B cell (primary cell): ENCODE results near the gene P2RX3. TPM values are rescaled to one million over a fixed set of nuclear protein-coding genes. Genes with fewer than 3 reads are reported as not detected.

ENCODE experiments used
- ATAC-seq: fragments of 200-7000 bp; cut with Tn5 transposase; one replicate; pipeline ENCODE4 v1.10.0; 2021; ENCODE audit warnings: low read depth, mild to moderate bottlenecking, moderate number of reproducible peaks, moderate library complexity
- CTCF ChIA-PET: fragments of 350-600 bp; sonication (Branson Sonifier 250); formaldehyde crosslinking; loops from one replicate; lab custom pipeline; 2021; ENCODE audit warnings: antibody characterized with exemption, inconsistent platforms; lab: Charles Lee
- POLR2A ChIA-PET: fragments of 350-600 bp; sonication (Branson Sonifier 250); formaldehyde crosslinking; loops from one replicate; lab custom pipeline; 2021; ENCODE audit warnings: antibody characterized with exemption; lab: Charles Lee
- DNase-seq: peaks from one replicate; pipeline ENCODE4 v3.0.0; 2013
- H2AFZ ChIP-seq: 2 replicates; pipeline ENCODE4 v1.6.1; 2012; ENCODE audit warnings: mild to moderate bottlenecking, low read depth, low read length; ENCODE audit not compliant: insufficient read depth, poor library complexity, severe bottlenecking
- H3K27ac ChIP-seq, 2 donors: 1 replicate in 1 of 2; 2 replicates in 1 of 2; pipeline ENCODE4 v1.5.1; 2012 to 2013; ENCODE audit warnings: low read length in 2 of 2, mild to moderate bottlenecking in 2 of 2, moderate library complexity in 1 of 2
- H3K27me3 ChIP-seq, 4 experiments: fragments of 200-600 bp in 1 of 4; sonication (generic) in 1 of 4; replicated peaks in 1 of 4; 1 replicate in 2 of 4; 2 replicates in 2 of 4; pipeline versions ENCODE4 v1.6.1 to v1.7.0; 2013 to 2016; ENCODE audit warnings: low read length in 3 of 4, mild to moderate bottlenecking in 2 of 4, mixed read lengths in 1 of 4, moderate library complexity in 1 of 4; ENCODE audit not compliant: insufficient read depth in 4 of 4, control insufficient read depth in 3 of 4; ENCODE audit errors: control extremely low read depth in 1 of 4
- H3K36me3 ChIP-seq, 2 experiments: replicated peaks in 1 of 2; 1 replicate in 1 of 2; 2 replicates in 1 of 2; pipeline versions ENCODE4 v1.6.1 to v1.7.1; 2013; ENCODE audit warnings: low read length in 1 of 2; ENCODE audit not compliant: insufficient read depth in 2 of 2, control insufficient read depth in 1 of 2; ENCODE audit errors: control extremely low read depth in 1 of 2, extremely low read depth in 1 of 2
- H3K4me1 ChIP-seq, 2 donors: fragments of 200-600 bp in 1 of 2; sonication (generic) in 1 of 2; 1 replicate in 1 of 2; 2 replicates in 1 of 2; pipeline versions ENCODE4 v1.5.1 to v1.6.1; 2013 to 2017; ENCODE audit warnings: low read length in 2 of 2; ENCODE audit not compliant: control insufficient read depth in 2 of 2, insufficient read depth in 2 of 2
- H3K4me2 ChIP-seq: replicated peaks from 2 replicates; pipeline ENCODE3; 2012; ENCODE audit warnings: mild to moderate bottlenecking, low read depth, low read length; ENCODE audit not compliant: poor library complexity, severe bottlenecking
- H3K4me3 ChIP-seq, 5 experiments: fragments of 200-600 bp in 1 of 5; sonication (generic) in 1 of 5; 1 replicate in 3 of 5; 2 replicates in 2 of 5; pipeline versions ENCODE4 v1.5.1 to v1.7.0; 2011 to 2016; ENCODE audit warnings: low read length in 4 of 5, mild to moderate bottlenecking in 4 of 5, low read depth in 2 of 5, control low read depth in 1 of 5, moderate library complexity in 1 of 5; ENCODE audit not compliant: insufficient read depth in 1 of 5; ENCODE audit errors: control extremely low read depth in 1 of 5, extremely low read depth in 1 of 5
- H3K79me2 ChIP-seq: fragments of 200-600 bp; sonication (generic); one replicate; pipeline ENCODE4 v1.6.0; 2016; ENCODE audit warnings: low read length; ENCODE audit not compliant: control insufficient read depth, insufficient read depth
- H3K9ac ChIP-seq: fragments of 200-600 bp; sonication (generic); 2 replicates; pipeline ENCODE4 v1.6.1; 2017; ENCODE audit warnings: mild to moderate bottlenecking, low read length, moderate library complexity
- H3K9me3 ChIP-seq, 3 donors: one replicate each; pipeline versions ENCODE4 v1.6.1 to v1.7.1; 2013; ENCODE audit warnings: low read length in 2 of 3; ENCODE audit not compliant: control insufficient read depth in 2 of 3, insufficient read depth in 1 of 3; ENCODE audit errors: control extremely low read depth in 1 of 3
- H4K20me1 ChIP-seq: 2 replicates; pipeline ENCODE4 v1.6.0; 2012; ENCODE audit warnings: mild to moderate bottlenecking, low read length; ENCODE audit not compliant: insufficient read depth, control insufficient read depth, poor library complexity, severe bottlenecking
- H3K27ac Mint-ChIP-seq: one replicate; pipeline ENCODE4 v1.8.0; 2021; ENCODE audit warnings: mixed read lengths
- H3K27me3 Mint-ChIP-seq: one replicate; pipeline ENCODE4 v1.8.0; 2021; ENCODE audit warnings: mixed read lengths
- H3K4me1 Mint-ChIP-seq: one replicate; pipeline ENCODE4 v1.8.0; 2021; ENCODE audit warnings: mixed read lengths
- H3K4me3 Mint-ChIP-seq: one replicate; pipeline ENCODE4 v1.8.0; 2021; ENCODE audit warnings: mixed read lengths
- H3K9me3 Mint-ChIP-seq: one replicate; pipeline ENCODE4 v1.8.0; 2022; ENCODE audit warnings: mixed read lengths; ENCODE audit not compliant: insufficient read depth
- EZH2 ChIP-seq: IDR thresholded peaks from 2 replicates; pipeline ENCODE4 v1.6.1; 2012; ENCODE audit warnings: borderline replicate concordance, low read depth, mild to moderate bottlenecking, moderate library complexity, low read length; ENCODE audit not compliant: insufficient read depth, poor library complexity, severe bottlenecking
- WGBS: methylation state at CpG from one replicate; pipeline ENCODE4 v1.1.5; 2013; ENCODE audit warnings: missing lambda C conversion rate; ENCODE audit not compliant: insufficient coverage; 5-methylcytosine and 5-hydroxymethylcytosine counted together
- intact Hi-C: fragments of 100-400 bp; cut with micrococcal nuclease; formaldehyde crosslinking; loops from one replicate; pipeline ENCODE4 v1.10.0; 2022
- polyA plus RNA-seq: library from polyadenylated mRNA; depleted of rRNA; stranded (reverse); fragments of >200 nt; gene quantifications from 2 replicates; pipeline ENCODE4 v1.2.3, GENCODE V29; 2012
- total RNA-seq, 2 donors: library from RNA; stranded (reverse); fragments of 120-200 nt in 1 of 2; gene quantifications; 1 replicate in 1 of 2; 2 replicates in 1 of 2; pipeline versions ENCODE4 v1.2.3 to v1.2.4, GENCODE V29; 2013 to 2022
- TF ChIP-seq, protein P1 (sequence below): fragments of 200-600 bp; IDR thresholded peaks from one replicate; pipeline ENCODE4 v1.8.0; 2022; ENCODE audit warnings: antibody characterized with exemption, mild to moderate bottlenecking

P2RX3 gene
- total and polyA plus RNA-seq, 2 donors (not counting 1 experiment from before 2014, with no cell fraction given), result not detected

DNA sequence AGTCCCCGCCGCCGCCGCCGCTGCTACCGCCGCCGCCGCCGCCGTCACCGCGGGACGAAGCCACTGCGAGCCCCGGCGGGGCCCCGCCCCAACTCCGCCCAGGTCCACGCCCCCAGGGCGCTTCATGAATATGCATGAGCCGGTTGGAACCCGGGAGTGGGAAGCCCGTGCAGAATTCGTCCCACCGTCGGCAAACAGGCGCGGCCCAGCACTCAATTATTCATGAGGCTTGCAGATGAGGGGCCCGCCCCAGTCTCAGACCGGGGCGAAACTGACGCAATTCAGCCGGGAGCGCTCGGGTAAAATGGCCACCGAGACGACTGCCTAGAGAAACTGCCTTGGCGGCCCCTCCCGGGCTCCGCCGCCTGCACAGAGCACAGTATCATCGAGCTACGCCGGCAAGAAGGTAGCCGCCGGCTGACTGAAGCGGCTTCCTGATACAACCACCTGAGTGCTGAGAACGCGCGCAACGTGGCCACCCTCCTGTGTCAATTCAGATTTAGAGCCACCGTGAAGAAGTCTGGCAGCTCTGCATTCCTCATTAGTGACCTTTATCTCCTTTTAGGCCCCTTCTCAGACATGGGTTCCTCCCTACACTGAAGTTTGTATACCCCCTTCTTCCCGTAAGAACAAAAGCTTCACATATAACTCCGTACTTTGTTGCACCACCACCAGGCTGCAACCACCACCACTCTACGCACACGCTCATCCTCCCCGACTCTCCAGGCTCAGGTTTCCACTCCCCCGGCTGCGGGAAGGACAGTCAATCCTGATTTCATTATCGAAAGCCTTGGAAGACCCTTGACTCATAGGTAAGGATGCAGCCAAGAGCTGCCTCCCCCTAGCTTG, 13.0 kb upstream of the P2RX3 start, which contains the start of gene TNKS1BP1:
TNKS1BP1 (minus strand) TSS at position 67 of the 849 bp plus-strand sequence. CDS start 3,067 bp downstream, outside the sequence.
- Mint-ChIP-seq H3K27me3 (no peaks in the 10 kb centered on the region), H3K27ac (peak within 1 kb of the TSS; percentile 94), H3K9me3 (no peaks in the 10 kb centered on the region), H3K4me3 (peak within 1 kb of the TSS; percentile 95), H3K4me1 (peaks cover 28% of the 10 kb centered on the region)
- Histone ChIP-seq H3K4me3 (peak within 1 kb of the TSS; percentile 43 to 83 (median 75)), H3K4me2 (peak within 1 kb of the TSS; percentile 83), H3K36me3 (peaks cover 0 to 32% of the 10 kb centered on the region in 2 experiments), H3K27ac (peak within 1 kb of the TSS; percentile 78 to 79), H3K27me3 (no peaks in the 10 kb centered on the region), H4K20me1 (no peaks in the 10 kb centered on the region), H3K9ac (peak within 1 kb of the TSS; percentile 80), H3K9me3 (no peaks in the 10 kb centered on the region), H3K79me2 (no peaks in the 10 kb centered on the region), H2AFZ (peak within 1 kb of the TSS; percentile 94), H3K4me1 (peaks cover 13 to 20% of the 10 kb centered on the region in 2 donors)
- DNase-seq, result peak; percentile 93
- peak; percentile 88 for ATAC-seq
- 2% methylated on average over 58 of the region's 61 CpGs for WGBS
- POLR2A ChIA-PET, result interaction anchor here (0.5 to 3.5 kb wide), 5 partner anchors 10 to 417 kb away, joined by 3 to 41 read pairs (median 4); partner anchors contain the start of gene SSRP1
- TF ChIP-seq, protein P1, sequence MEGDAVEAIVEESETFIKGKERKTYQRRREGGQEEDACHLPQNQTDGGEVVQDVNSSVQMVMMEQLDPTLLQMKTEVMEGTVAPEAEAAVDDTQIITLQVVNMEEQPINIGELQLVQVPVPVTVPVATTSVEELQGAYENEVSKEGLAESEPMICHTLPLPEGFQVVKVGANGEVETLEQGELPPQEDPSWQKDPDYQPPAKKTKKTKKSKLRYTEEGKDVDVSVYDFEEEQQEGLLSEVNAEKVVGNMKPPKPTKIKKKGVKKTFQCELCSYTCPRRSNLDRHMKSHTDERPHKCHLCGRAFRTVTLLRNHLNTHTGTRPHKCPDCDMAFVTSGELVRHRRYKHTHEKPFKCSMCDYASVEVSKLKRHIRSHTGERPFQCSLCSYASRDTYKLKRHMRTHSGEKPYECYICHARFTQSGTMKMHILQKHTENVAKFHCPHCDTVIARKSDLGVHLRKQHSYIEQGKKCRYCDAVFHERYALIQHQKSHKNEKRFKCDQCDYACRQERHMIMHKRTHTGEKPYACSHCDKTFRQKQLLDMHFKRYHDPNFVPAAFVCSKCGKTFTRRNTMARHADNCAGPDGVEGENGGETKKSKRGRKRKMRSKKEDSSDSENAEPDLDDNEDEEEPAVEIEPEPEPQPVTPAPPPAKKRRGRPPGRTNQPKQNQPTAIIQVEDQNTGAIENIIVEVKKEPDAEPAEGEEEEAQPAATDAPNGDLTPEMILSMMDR, result no peak
- intact Hi-C loops, result loop anchor here (1.0 kb wide), 2 partner anchors 10 to 343 kb away; partner anchors contain the start of genes SSRP1 and ZDHHC5
- CTCF ChIA-PET, result interaction anchor here (0.6 to 4.8 kb wide), 9 partner anchors 10 to 204 kb away, joined by 3 to 24 read pairs (median 3); partner anchors contain the start of gene SSRP1

GRCh38 chr11:57325735-57326048, 12.5 kb upstream of the P2RX3 start:
- POLR2A ChIA-PET, result interaction anchor here (0.5 to 3.5 kb wide), 5 partner anchors 9 to 416 kb away, joined by 3 to 41 read pairs (median 4); partner anchors contain the start of gene SSRP1
- peaks cover 30% of the 10 kb centered on the region for H3K4me1 Mint-ChIP-seq

More at GRCh38 chr11:57325735-57326048, 12.5 kb upstream of the P2RX3 start:
- H3K36me3 ChIP-seq, result peaks cover 0 to 38% of the 10 kb centered on the region in 2 experiments
- peak overlapping the region; percentile 95 for H3K4me3 Mint-ChIP-seq
- intact Hi-C loops, result loop anchor here (1.0 kb wide), 2 partner anchors 10 to 343 kb away; partner anchors contain the start of genes SSRP1 and ZDHHC5
- peak overlapping the region; percentile 78 to 79 for H3K27ac ChIP-seq
- peak overlapping the region; percentile 43 to 83 (median 75) for H3K4me3 ChIP-seq
- no peaks in the 10 kb centered on the region for H3K27me3 Mint-ChIP-seq
- ATAC-seq (no peak), DNase-seq (no peak)
- no peaks in the 10 kb centered on the region for H3K27me3 ChIP-seq
- no peaks in the 10 kb centered on the region for H3K9me3 Mint-ChIP-seq
- H3K4me2 ChIP-seq, result peak overlapping the region; percentile 83
- TF ChIP-seq, protein P1, result no peak
- no peak for TF ChIP-seq EZH2
- no peaks in the 10 kb centered on the region for H3K79me2 ChIP-seq
- peaks cover 13 to 20% of the 10 kb centered on the region in 2 donors for H3K4me1 ChIP-seq
- CTCF ChIA-PET, result interaction anchor here (0.8 to 4.8 kb wide), 7 partner anchors 10 to 204 kb away, joined by 3 to 24 read pairs (median 3); partner anchors contain the start of gene SSRP1
- peak overlapping the region; percentile 80 for H3K9ac ChIP-seq
- no peaks in the 10 kb centered on the region for H4K20me1 ChIP-seq
- peak overlapping the region; percentile 94 for H3K27ac Mint-ChIP-seq
- H3K9me3 ChIP-seq, result no peaks in the 10 kb centered on the region
- H2AFZ ChIP-seq, result peak overlapping the region; percentile 94
- 32% methylated on average over 4 of the region's 6 CpGs for WGBS
